ENCODE results near the gene ZSCAN22. TPM values are rescaled to one million over a fixed set of nuclear protein-coding genes. Genes with fewer than 3 reads are reported as not detected.

Gene ZSCAN22
- total and polyA plus RNA-seq, 2 donors (not counting 1 experiment from before 2014, with no cell fraction given), result 2.8 to 7.1 TPM

GRCh38 chr19:58279042-58279924 is 47.5 kb upstream of the ZSCAN22 start:
- Histone ChIP-seq H3K36me3 (replicated peaks in 1 of 2; ENCODE audit: control extremely low read depth in 1 of 2, control insufficient read depth in 1 of 2, extremely low read depth in 1 of 2, insufficient read depth in 2 of 2, low read length in 1 of 2) (peaks cover 1 to 2% of the 10 kb centered on the region in 2 experiments), H3K4me3 (ENCODE audit: control extremely low read depth in 1 of 5, extremely low read depth in 1 of 5, insufficient read depth in 1 of 5, low read depth in 2 of 5, low read length in 4 of 5) (peak overlapping the region; percentile 59 to 98 (median 95)), H3K4me1 (ENCODE audit: control insufficient read depth in 2 of 2, insufficient read depth in 2 of 2, low read length in 2 of 2) (peaks cover 13 to 19% of the 10 kb centered on the region in 2 donors), H2AFZ (ENCODE audit: insufficient read depth, low read depth, low read length, poor library complexity, severe bottlenecking) (peak overlapping the region; percentile 100), H3K27ac (ENCODE audit: low read length in 2 of 2) (peak overlapping the region; percentile 73 to 86), H3K4me2 (replicated peaks; ENCODE audit: low read depth, low read length, poor library complexity, severe bottlenecking) (peak overlapping the region; percentile 95), H3K9ac (ENCODE audit: low read length) (peak overlapping the region; percentile 99), H4K20me1 (ENCODE audit: control insufficient read depth, insufficient read depth, low read length, poor library complexity, severe bottlenecking) (no peaks in the 10 kb centered on the region), H3K79me2 (ENCODE audit: control insufficient read depth, insufficient read depth, low read length) (peaks cover 40% of the 10 kb centered on the region), H3K27me3 (replicated peaks in 1 of 4; ENCODE audit: control extremely low read depth in 1 of 4, control insufficient read depth in 3 of 4, insufficient read depth in 4 of 4, low read length in 3 of 4) (no peaks in the 10 kb centered on the region), H3K9me3 (ENCODE audit: control extremely low read depth in 1 of 3, control insufficient read depth in 2 of 3, insufficient read depth in 1 of 3, low read length in 2 of 3) (peaks cover 0 to 20% (median 2%) of the 10 kb centered on the region in 3 donors)
- no peak for DNase-seq
- no peak for ATAC-seq (ENCODE audit: low read depth)
- Mint-ChIP-seq H3K9me3 (ENCODE audit: insufficient read depth) (no peaks in the 10 kb centered on the region), H3K4me3 (peak overlapping the region; percentile 91), H3K27me3 (no peaks in the 10 kb centered on the region), H3K27ac (peak overlapping the region; percentile 93), H3K4me1 (peaks cover 38% of the 10 kb centered on the region)
- ChIA-PET CTCF (interaction anchor here (0.7 kb wide), 2 partner anchors 47 to 155 kb away, joined by 3 read pairs; partner anchors contain the start of gene ZSCAN22), POLR2A (interaction anchor here (0.5 to 1.5 kb wide), 11 partner anchors 8 to 552 kb away, joined by 3 to 9 read pairs (median 3); partner anchors contain the start of genes CHMP2A, ERVK3-1, ZNF274 and ZNF497)
- TF ChIP-seq EZH2 (IDR thresholded peaks at IDR 0.05; ENCODE audit: borderline replicate concordance, insufficient read depth, low read depth, low read length, poor library complexity, severe bottlenecking), result no peak
- TF ChIP-seq CTCF (IDR thresholded peaks at IDR 0.05), result no peak
- intact Hi-C loops (cut with micrococcal nuclease), result no loop called here
- WGBS (ENCODE audit: insufficient coverage), result 3% methylated on average over 56 of the region's 60 CpGs

Measured in B cell (primary cell).